ENCODE measurements around the gene MGAT5. TPM values are rescaled to one million over a fixed set of nuclear protein-coding genes. Genes with fewer than 3 reads are reported as not detected.

MGAT5 gene
- total RNA-seq, 2 donors from 2014 or later: 61.7 to 63.2 TPM

DNA sequence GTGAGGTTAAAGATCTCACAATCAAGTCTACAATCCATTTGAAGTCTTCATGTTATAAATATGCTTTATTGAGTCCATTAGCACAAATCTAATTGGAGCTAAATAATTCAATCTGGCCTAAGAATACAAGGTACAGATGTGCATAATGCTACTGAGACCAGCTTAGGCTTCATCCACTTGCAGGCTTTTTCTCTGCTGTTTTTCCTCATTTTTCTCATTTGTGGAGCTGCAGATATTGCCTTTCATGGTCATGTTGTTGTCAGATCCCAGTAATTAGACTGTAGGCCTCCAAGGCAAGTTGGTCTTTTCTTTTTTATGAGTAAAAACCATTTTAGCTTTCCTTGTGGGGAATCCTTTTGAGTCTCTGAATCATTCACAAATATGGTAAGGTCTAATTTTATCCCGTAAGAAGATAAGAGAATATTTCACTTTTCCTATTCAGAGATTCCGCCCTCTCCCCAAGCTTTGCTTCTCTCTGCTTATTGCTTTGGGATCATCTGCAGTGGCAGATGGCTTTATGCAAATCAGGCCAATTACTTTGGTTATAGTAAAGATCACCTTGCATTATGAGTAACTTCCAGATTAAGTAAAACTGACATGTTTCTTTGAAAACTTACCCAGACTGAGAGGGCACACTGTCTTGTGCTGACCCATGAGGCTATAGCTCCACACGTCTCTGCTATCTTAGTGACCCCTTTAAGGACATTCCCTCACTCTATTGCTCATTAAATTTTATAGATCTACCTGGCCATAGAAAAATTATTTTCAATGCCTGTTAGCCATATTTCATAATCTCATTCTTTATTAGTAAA lies 80.9 kb downstream of the MGAT5 start:
- H3K27ac ChIP-seq: no peak overlapping the region
- H3K4me3 ChIP-seq: no peak overlapping the region
- TF ChIP-seq, protein P1, sequence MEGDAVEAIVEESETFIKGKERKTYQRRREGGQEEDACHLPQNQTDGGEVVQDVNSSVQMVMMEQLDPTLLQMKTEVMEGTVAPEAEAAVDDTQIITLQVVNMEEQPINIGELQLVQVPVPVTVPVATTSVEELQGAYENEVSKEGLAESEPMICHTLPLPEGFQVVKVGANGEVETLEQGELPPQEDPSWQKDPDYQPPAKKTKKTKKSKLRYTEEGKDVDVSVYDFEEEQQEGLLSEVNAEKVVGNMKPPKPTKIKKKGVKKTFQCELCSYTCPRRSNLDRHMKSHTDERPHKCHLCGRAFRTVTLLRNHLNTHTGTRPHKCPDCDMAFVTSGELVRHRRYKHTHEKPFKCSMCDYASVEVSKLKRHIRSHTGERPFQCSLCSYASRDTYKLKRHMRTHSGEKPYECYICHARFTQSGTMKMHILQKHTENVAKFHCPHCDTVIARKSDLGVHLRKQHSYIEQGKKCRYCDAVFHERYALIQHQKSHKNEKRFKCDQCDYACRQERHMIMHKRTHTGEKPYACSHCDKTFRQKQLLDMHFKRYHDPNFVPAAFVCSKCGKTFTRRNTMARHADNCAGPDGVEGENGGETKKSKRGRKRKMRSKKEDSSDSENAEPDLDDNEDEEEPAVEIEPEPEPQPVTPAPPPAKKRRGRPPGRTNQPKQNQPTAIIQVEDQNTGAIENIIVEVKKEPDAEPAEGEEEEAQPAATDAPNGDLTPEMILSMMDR (IDR thresholded peaks at IDR 0.05): no peak
- intact Hi-C loops (cut with DNase I): no loop called here
- H3K9ac ChIP-seq (ENCODE audit: low read depth in 2 of 2, low read length in 2 of 2): no peak overlapping the region
- H3K27me3 ChIP-seq: no peaks in the 10 kb centered on the region
- H3K36me3 ChIP-seq: no peaks in the 10 kb centered on the region
- no peaks in the 10 kb centered on the region for H3K9me3 ChIP-seq
- H3K4me1 ChIP-seq: no peaks in the 10 kb centered on the region
- no peak for DNase-seq

GRCh38 chr2:134335601-134336000 lies 81.7 kb downstream of the MGAT5 start:
- Histone ChIP-seq H3K4me1 (no peaks in the 10 kb centered on the region), H3K36me3 (no peaks in the 10 kb centered on the region), H3K9ac (ENCODE audit: low read depth in 2 of 2, low read length in 2 of 2) (no peak overlapping the region), H3K27me3 (no peaks in the 10 kb centered on the region), H3K27ac (no peak overlapping the region), H3K9me3 (no peaks in the 10 kb centered on the region), H3K4me3 (no peak overlapping the region)
- intact Hi-C loops (cut with DNase I): no loop called here
- no peak for DNase-seq
- TF ChIP-seq, protein P1 (IDR thresholded peaks at IDR 0.05): no peak

DNA sequence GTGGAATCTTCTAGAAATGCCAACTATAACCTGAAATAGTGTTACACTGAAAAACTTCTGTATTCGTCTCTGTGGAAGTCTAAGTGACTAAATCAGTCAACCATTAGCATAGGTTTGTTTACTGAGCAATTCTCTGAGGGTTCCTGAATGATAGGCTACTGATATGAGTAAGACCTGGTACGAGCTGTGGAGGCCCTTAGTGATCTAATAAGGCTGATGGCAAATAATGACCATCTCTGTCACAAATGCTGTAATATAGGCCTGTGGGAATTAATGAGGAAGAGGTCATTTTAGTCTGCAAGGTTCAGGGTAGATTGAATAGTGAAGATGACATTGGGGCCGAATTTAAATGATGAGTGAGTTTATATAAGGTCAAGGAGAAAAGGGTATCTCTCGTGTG lies 82.5 kb downstream of the MGAT5 start:
- Histone ChIP-seq H3K9me3 (no peaks in the 10 kb centered on the region), H3K36me3 (no peaks in the 10 kb centered on the region), H3K27me3 (no peaks in the 10 kb centered on the region), H3K4me3 (no peak overlapping the region), H3K4me1 (no peaks in the 10 kb centered on the region), H3K27ac (no peak overlapping the region), H3K9ac (ENCODE audit: low read depth in 2 of 2, low read length in 2 of 2) (no peak overlapping the region)
- TF ChIP-seq, protein P1 (IDR thresholded peaks at IDR 0.05): no peak
- DNase-seq: no peak
- intact Hi-C loops (cut with DNase I): no loop called here

DNA sequence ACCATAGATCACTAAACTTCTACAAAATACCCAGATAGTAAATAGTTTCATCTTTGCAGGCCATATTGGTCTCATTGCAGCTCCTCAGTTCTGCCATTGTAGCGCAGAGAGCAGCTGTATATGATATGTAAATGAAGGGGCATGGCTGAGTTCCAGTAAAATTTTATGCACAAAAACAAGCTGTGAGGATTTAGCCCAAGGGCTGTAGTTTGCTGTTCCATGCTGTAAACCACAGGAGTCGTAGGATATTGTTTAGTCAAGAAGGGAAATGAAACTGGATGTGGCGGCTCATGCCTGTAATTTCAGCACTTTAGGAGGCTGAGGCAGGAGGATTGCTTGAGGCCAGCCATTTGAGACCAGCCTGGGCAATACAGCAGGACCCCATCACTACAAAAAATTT lies 83.0 kb downstream of the MGAT5 start:
- H3K27me3 ChIP-seq: no peaks in the 10 kb centered on the region
- TF ChIP-seq, protein P1 (IDR thresholded peaks at IDR 0.05): no peak

DNA sequence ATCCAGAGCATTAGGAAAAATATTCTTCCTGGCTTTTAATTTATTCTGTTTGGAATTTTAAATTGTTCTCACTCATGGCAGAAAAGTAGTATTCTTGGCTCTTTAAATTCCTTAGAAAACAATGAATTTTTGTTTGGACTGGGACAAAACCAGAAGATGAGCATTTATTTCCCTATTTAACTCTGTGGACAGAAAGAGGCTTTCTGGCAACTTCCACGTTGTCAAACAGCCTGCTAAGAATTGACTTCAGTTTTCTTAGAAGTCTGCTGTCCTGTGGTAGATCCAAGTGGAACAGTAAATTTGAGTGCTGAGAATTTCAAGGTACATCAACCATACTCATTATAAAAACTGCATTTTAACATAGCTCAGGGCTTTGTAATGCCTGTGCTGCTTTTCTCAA lies 83.8 kb downstream of the MGAT5 start:
- TF ChIP-seq, protein P1 (IDR thresholded peaks at IDR 0.05): no peak
- no peak overlapping the region for H3K27ac ChIP-seq
- H3K9ac ChIP-seq (ENCODE audit: low read depth in 2 of 2, low read length in 2 of 2): no peak overlapping the region
- no peaks in the 10 kb centered on the region for H3K9me3 ChIP-seq
- no peaks in the 10 kb centered on the region for H3K27me3 ChIP-seq
- no peaks in the 10 kb centered on the region for H3K4me1 ChIP-seq
- H3K4me3 ChIP-seq: no peak overlapping the region
- no peak for DNase-seq
- intact Hi-C loops (cut with DNase I): no loop called here
- H3K36me3 ChIP-seq: no peaks in the 10 kb centered on the region

More for the DNA sequence above, 83.0 kb downstream of the MGAT5 start:
- H3K9ac ChIP-seq (ENCODE audit: low read depth in 2 of 2, low read length in 2 of 2): no peak overlapping the region
- no peak overlapping the region for H3K4me3 ChIP-seq
- no peak overlapping the region for H3K27ac ChIP-seq
- no peaks in the 10 kb centered on the region for H3K4me1 ChIP-seq
- intact Hi-C loops (cut with DNase I): no loop called here
- no peak for DNase-seq
- no peaks in the 10 kb centered on the region for H3K9me3 ChIP-seq
- no peaks in the 10 kb centered on the region for H3K36me3 ChIP-seq
